ENCODE results near the gene ZBTB39. TPM values are rescaled to one million over a fixed set of nuclear protein-coding genes. Genes with fewer than 3 reads are reported as not detected.

ZBTB39 gene
- total RNA-seq (2022; extraction: Qiagen RNA extraction) = 4.7 to 6.6 TPM (median 6.1 TPM) in 5 replicates

GRCh38 chr12:57005980-57006808 is at the start of gene ZBTB39:
ZBTB39 (minus strand) TSS chr12:57006546; CDS start chr12:57004917, 1,629 bp downstream.

GRCh38 chr12:57049890-57050289 is 43.5 kb upstream of the ZBTB39 start, which contains the start of gene MYO1A:
MYO1A (minus strand) TSS chr12:57050129; CDS start chr12:57048323, 1,806 bp downstream.

GRCh38 chr12:57016348-57016747 is 10.0 kb upstream of the ZBTB39 start, which contains the start of gene TAC3:
TAC3 (minus strand) TSS chr12:57016529; CDS start chr12:57015797, 732 bp downstream.

GRCh38 chr12:56957229-56958052 is 48.9 kb downstream of the ZBTB39 start, which contains the start of gene RDH16:
RDH16 (minus strand) TSS chr12:56957608; CDS start chr12:56957462, 146 bp downstream.

Other genes starting within 250 kb of the ZBTB39 start
- gene HSD17B6, start 243.2 kb downstream of the ZBTB39 start, total RNA-seq (2022; extraction: Qiagen RNA extraction) = 1.1 to 2.0 TPM (median 1.4 TPM) in 5 replicates
- 0.05 to 0.08 TPM (median 0.07 TPM) in 4 of 5 replicates, not detected in the other for gene SDR9C7, start 72.1 kb downstream of the ZBTB39 start, total RNA-seq (2022; extraction: Qiagen RNA extraction)
- 0.18 to 0.39 TPM (median 0.26 TPM) in 5 replicates for gene RDH16, start 48.9 kb downstream of the ZBTB39 start, total RNA-seq (2022; extraction: Qiagen RNA extraction)
- 0.11 to 0.15 TPM in 2 of 5 replicates, not detected in the others for gene TAC3, start 10.0 kb upstream of the ZBTB39 start, total RNA-seq (2022; extraction: Qiagen RNA extraction)
- gene MYO1A, start 43.6 kb upstream of the ZBTB39 start, total RNA-seq (2022; extraction: Qiagen RNA extraction) = 0.10 to 0.72 TPM (median 0.30 TPM) in 5 replicates
- 11.7 to 18.9 TPM (median 15.6 TPM) in 5 replicates for gene NEMP1, start 72.2 kb upstream of the ZBTB39 start, total RNA-seq (2022; extraction: Qiagen RNA extraction)
- 11.7 to 15.1 TPM (median 14.0 TPM) in 5 replicates for gene NAB2, start 82.6 kb upstream of the ZBTB39 start, total RNA-seq (2022; extraction: Qiagen RNA extraction)
- gene STAT6, start 104.8 kb upstream of the ZBTB39 start, total RNA-seq (2022; extraction: Qiagen RNA extraction) = 32.8 to 49.9 TPM (median 45.3 TPM) in 5 replicates
- gene LRP1, start 121.9 kb upstream of the ZBTB39 start, total RNA-seq (2022; extraction: Qiagen RNA extraction) = 9.7 to 18.2 TPM (median 14.8 TPM) in 5 replicates
- not detected in 5 replicates for gene LRP1-AS, start 141.1 kb upstream of the ZBTB39 start, total RNA-seq (2022; extraction: Qiagen RNA extraction)
- 3.7 to 6.8 TPM (median 5.3 TPM) in 5 replicates for gene NXPH4, start 210.2 kb upstream of the ZBTB39 start, total RNA-seq (2022; extraction: Qiagen RNA extraction)
- 110 to 145 TPM (median 136 TPM) in 5 replicates for gene SHMT2, start 223.2 kb upstream of the ZBTB39 start, total RNA-seq (2022; extraction: Qiagen RNA extraction)
- gene STAC3, start 244.6 kb upstream of the ZBTB39 start, total RNA-seq (2022; extraction: Qiagen RNA extraction) = 0.18 to 0.54 TPM (median 0.38 TPM) in 4 of 5 replicates, not detected in the other

Measured in A549 treated with dexamethasone at 1 μM for 4 hours (cell line).